NOMO-1 (cell line): ENCODE measurements around the gene MAST4.

ENCODE experiments used
- DNase-seq, 2 experiments: peaks; one replicate each; lab custom pipeline; 2025; ENCODE audit not compliant: unreplicated experiment in 2 of 2; lab: John Stamatoyannopoulos, UW

MAST4 gene

DNA sequence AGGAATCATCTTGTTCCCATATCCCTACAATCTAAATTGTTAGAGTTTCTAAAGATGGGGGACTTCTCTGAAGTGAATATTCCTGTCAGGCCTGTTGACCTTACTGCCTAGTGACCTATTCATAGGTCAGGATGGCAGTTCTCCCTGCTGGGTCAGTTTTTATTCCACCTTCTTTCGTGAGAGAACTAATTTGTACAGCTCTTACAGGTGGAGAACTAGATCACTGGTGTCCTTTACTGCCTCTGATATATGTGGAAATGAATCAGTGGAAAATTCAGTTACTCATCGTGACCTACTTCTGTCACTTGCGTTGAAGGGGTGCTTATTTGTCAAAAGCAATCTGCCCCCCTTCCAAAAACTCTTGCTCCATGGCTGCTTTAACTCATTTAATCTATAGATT lies 435.5 kb downstream of the MAST4 start:
- DNase-seq: no peak

- DNase-seq: peak; percentile 84 to 91
Measured at GRCh38 chr5:67032921-67033664, 436.9 kb downstream of the MAST4 start.

GRCh38 chr5:67033880-67034651 lies 437.9 kb downstream of the MAST4 start:
- peak in 1 of 2 experiments; percentile 1 for DNase-seq

DNA sequence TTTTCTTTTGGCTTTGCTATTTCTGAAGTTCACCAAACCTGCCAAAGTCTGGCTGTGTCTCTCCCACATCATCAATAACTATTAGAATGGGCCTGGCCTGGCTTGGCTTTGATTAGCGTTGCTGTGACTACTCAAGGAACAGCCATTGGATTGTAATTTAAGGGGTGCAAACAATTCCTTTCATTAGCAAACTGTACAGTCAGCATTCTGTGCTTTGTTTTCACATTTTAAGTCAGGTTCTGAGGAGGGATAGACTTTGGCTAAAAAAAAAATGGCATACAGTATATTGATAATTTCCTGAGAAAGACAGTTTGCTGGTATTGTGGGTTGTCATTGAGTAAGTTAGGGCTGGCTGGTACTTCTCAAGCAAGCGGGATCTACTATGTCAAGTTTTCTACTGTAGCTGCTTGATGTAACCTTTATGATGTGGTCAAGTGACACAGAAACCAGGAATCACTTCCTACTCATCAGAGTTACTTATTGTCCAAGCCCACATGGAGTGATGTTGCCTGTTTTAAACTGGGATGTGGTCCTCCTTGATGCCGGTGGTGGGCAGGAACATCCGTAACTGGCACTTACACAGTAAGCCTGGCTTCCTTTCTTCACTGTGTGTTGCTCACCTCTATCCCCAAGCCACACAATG lies 439.0 kb downstream of the MAST4 start:
- DNase-seq: no peak

- no peak for DNase-seq
Measured at GRCh38 chr5:67037171-67037570, 441.0 kb downstream of the MAST4 start.

DNA sequence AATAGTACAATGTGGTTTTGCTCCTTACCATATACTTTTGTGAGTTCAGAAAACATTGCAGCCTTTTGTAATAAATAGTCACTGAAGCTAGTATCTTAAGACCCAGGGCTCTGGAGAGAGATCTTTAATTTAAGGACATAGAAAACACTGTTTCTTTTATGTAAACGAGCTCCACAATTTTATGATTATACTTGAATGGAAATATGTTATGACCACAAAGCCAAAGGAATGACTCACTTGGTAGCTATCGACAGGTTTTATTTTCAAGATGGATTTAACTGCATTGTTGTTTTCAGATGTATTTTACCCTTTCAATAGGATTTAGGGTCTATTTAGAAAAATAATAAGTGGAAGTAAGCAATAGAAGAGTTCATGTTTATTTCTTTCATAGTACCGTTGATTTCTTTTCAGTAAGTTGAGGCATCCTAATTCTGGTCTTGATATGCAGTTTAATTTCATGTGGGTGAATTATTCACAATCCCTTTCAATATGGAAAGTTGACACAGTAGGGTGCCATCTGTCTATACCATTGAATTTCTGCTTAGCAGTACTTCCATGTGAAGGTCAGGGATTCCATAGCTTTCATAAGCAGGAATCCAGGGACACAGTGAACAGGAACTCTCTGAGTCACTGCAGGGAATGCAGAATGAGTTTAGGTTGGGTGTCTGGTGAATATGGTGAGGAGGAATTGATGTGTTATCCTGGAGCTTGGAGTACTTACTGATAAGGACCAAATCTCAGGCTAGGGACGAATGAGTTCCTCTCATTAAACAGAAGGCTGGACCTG lies 442.8 kb downstream of the MAST4 start:
- DNase-seq: no peak

DNA sequence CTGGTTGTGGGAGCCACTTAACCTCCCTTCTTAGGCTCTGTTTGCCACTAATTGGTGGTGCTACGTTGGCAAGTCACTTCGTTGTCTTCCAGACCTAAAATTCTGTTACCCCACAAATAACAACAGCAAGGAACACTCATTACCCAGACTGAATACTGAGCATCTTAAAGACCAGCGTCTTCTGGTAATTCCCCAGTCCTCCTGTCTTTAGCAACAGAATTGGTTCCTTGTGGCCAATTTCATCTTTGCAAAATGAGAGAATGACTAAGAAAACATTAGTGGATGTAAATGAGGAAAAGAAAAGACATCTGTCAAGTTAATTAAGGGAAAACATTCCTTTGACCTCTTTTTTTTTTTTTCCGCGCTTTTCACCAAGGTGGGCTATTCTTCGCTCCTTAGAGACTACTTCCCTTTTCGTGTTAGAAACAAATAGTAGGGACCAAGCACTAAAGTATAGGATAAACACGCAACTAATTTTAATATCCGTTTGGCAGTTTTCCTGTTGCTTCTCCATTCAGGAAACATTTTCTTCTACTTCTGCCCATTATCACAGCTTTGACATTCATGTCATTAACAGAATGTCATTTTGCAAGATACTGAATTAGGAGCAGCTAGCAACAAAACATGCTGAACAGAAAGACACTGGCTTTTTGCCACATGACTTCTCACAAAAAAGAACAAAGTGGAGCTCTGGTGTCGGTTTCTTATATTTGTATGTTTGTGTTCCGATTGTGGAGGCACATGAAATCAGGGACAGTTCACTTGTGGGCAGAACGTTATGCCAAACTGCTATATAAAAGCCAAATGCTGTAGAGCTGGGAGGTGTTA lies 446.2 kb downstream of the MAST4 start:
- DNase-seq: no peak

- no peak for DNase-seq
Measured at GRCh38 chr5:67043796-67044511, 447.8 kb downstream of the MAST4 start.

- DNase-seq: no peak
Measured at GRCh38 chr5:67045816-67046740, 449.9 kb downstream of the MAST4 start.

GRCh38 chr5:67047160-67047559 lies 451.0 kb downstream of the MAST4 start:
- peak in 1 of 2 experiments; percentile 4 for DNase-seq

- DNase-seq: no peak
Measured at GRCh38 chr5:67047616-67048015, 451.4 kb downstream of the MAST4 start.

DNA sequence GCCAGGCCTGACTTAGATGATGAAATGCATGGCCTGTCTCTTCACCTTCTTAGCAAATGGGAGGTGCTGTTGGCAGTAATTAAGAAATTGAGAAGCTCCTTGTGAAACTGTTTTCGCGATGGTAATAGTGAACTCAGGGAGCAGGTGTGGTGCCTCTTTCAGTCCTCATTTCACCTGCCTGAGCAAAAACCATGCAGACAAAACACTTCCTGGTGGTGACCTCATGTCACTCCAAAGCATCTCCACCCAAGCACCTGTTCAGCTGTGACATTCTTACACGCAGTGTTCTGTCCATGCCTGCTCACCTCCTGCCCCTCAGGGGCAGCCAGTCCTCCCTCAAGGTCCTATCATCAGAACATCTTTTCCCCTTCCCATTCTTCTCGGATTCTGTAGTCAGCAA lies 453.9 kb downstream of the MAST4 start:
- DNase-seq: no peak

GRCh38 chr5:67050635-67051034 lies 454.4 kb downstream of the MAST4 start:
- DNase-seq: no peak

DNA sequence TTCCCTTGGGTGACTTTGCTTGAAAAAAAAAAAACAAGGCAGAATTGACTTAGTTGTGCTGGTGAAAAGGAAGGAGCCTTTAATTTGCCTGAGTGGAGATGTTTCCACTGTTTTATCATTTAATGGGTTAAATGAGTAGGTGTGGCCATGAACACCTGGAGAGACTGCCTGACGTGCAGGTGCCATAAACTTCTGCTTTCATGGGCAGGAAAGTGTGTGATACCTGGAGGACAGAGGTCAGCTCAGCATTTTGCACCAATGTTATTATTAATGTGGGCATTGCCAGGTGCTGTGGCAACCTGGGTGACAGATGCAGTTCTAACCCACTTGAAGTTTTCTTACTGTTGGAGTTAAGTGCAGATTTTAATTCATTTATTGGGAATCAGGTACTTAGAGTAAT lies 455.0 kb downstream of the MAST4 start:
- DNase-seq: no peak

DNA sequence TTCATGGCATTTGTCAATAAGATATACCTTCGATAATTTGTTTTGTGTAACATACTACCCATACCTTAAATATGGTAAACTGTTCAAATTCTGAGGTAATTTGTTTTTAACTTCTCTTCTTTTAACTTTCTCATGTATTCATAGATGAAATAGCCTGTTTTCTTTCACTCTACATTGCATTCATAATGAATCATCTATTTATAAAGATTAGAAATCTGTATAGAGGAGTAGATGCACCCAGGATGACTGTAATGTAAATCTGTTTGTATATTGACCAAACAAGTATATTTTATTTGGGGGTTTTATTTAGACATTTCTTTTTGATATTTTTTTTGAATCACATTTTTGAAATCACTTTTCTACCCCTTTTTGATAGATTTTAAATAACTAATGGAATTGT lies 455.8 kb downstream of the MAST4 start:
- DNase-seq: no peak

- no peak for DNase-seq
Measured at GRCh38 chr5:67053229-67053628, 457.0 kb downstream of the MAST4 start.

DNA sequence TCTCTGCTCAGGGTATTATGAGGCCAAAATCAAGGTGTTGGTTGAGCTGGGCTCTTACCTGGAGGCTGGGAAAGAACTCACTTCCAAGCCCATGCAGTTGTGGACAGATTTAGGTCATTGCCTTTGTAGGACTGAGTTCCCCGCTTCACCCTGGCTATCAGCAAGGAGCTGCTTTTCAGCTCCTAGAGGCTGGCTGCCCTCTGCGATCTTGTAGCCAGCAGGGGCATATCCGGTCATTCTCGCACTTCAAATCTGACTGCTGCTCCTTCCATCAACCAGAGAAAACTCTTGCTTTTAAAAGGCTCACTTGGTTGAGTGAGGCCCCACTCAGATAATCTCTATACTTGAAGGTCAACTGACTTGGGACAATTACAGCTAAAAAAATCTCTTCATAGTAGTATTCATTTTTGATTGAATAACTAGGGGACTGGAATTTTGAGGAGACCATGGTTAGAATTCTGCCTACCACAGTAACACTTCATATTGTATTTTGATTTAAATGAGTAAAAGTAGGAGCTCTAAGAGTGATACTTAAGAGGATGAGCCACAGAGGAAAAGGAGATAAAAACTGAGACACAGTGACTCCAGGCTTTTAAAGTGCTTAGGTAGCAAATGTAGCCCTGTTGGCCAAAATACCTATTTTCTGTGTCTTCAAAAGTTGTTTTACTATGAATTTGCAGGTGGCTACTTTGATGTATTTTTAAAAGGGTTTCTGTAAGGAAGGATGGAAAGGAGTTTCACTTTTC lies 463.0 kb downstream of the MAST4 start:
- DNase-seq: no peak
